PC-9 (cell line): ENCODE results near the gene DRAM1.

Experiments
- CTCF ChIP-seq: fragments of 200-600 bp; sonication (generic); conservative IDR thresholded peaks from 2 replicates; pipeline ENCODE4 v1.6.1; 2017; ENCODE audit warnings: mixed run types, antibody characterized with exemption, mild to moderate bottlenecking, moderate library complexity
- EZH2 ChIP-seq: fragments of 200-600 bp; sonication (generic); IDR thresholded peaks from 2 replicates; pipeline ENCODE4 v1.8.0; 2017; ENCODE audit warnings: antibody characterized with exemption, low read depth

GRCh38 chr12:101957252-101957959, 80.0 kb downstream of the DRAM1 start:
- TF ChIP-seq CTCF (no peak), EZH2 (no peak)
